ENCODE data around the gene DYRK1B. TPM values are rescaled to one million over a fixed set of nuclear protein-coding genes. Genes with fewer than 3 reads are reported as not detected.

DYRK1B gene
- total RNA-seq, 1 experiment from 2014 or later = 12.2 TPM

GRCh38 chr19:39811064-39811463, 22.9 kb downstream of the DYRK1B start:
- TF ChIP-seq AFF4 (CRISPR knock-in tag; IDR thresholded peaks at IDR 0.05; ENCODE audit: borderline replicate concordance) (no peak), OVOL2 (CRISPR knock-in tag; IDR thresholded peaks at IDR 0.05; ENCODE audit: borderline replicate concordance) (no peak), STAT6 (CRISPR knock-in tag; conservative IDR thresholded peaks at IDR 0.05; ENCODE audit: low read depth) (no peak), USF2 (CRISPR knock-in tag; IDR thresholded peaks at IDR 0.05) (no peak), IRF2 (CRISPR knock-in tag; IDR thresholded peaks at IDR 0.05; ENCODE audit: borderline replicate concordance, low read depth) (no peak), NR2C2 (CRISPR knock-in tag; IDR thresholded peaks at IDR 0.05) (no peak), FOXP1 (CRISPR knock-in tag; IDR thresholded peaks at IDR 0.05; ENCODE audit: borderline replicate concordance) (no peak)
- ATAC-seq (no peak), DNase-seq (ENCODE audit: low spot score) (no peak)
- H3K4me1 Mint-ChIP-seq = no peaks in the 10 kb centered on the region
- POLR2A ChIA-PET = no interaction called here
- peaks cover 6% of the 10 kb centered on the region; the same call in 1 of the 2 replicates for H3K27me3 Mint-ChIP-seq (ENCODE audit: low read depth)
- no peaks in the 10 kb centered on the region; the same call in 1 of the 2 replicates for H3K36me3 Mint-ChIP-seq
- H3K9me3 Mint-ChIP-seq = peaks cover 19% of the 10 kb centered on the region
- H3K4me3 Mint-ChIP-seq = no peak overlapping the region
- CTCF ChIA-PET = no interaction called here
- H3K27ac Mint-ChIP-seq = no peak overlapping the region

GRCh38 chr19:39810424-39810823, 23.5 kb downstream of the DYRK1B start:
- no peak overlapping the region for H3K27ac Mint-ChIP-seq
- peaks cover 19% of the 10 kb centered on the region for H3K9me3 Mint-ChIP-seq
- POLR2A ChIA-PET = no interaction called here
- H3K4me1 Mint-ChIP-seq = no peaks in the 10 kb centered on the region
- H3K27me3 Mint-ChIP-seq (ENCODE audit: low read depth) = peaks cover 6% of the 10 kb centered on the region
- no peaks in the 10 kb centered on the region; the same call in 1 of the 2 replicates for H3K36me3 Mint-ChIP-seq
- CTCF ChIA-PET = interaction anchor here (0.6 kb wide), 1 partner anchor 43 kb away, joined by 7 read pairs; no protein-coding TSS in a partner anchor
- ATAC-seq (no peak), DNase-seq (ENCODE audit: low spot score) (no peak)
- H3K4me3 Mint-ChIP-seq = no peak overlapping the region
- TF ChIP-seq E2F1 (CRISPR knock-in tag; IDR thresholded peaks at IDR 0.05) (no peak), STAT6 (CRISPR knock-in tag; conservative IDR thresholded peaks at IDR 0.05; ENCODE audit: low read depth) (no peak), AR (CRISPR knock-in tag; IDR thresholded peaks at IDR 0.05) (no peak), ZNF263 (CRISPR knock-in tag; IDR thresholded peaks at IDR 0.05; ENCODE audit: low read depth) (no peak), JAZF1 (CRISPR knock-in tag; IDR thresholded peaks at IDR 0.05) (no peak), TEAD1 (CRISPR knock-in tag; IDR thresholded peaks at IDR 0.05) (no peak), ATF6 (CRISPR knock-in tag; IDR thresholded peaks at IDR 0.05) (no peak), SMAD3 (CRISPR knock-in tag; IDR thresholded peaks at IDR 0.05; ENCODE audit: borderline replicate concordance) (no peak), ETV6 (CRISPR knock-in tag; IDR thresholded peaks at IDR 0.05) (no peak), CREB1 (CRISPR knock-in tag; IDR thresholded peaks at IDR 0.05) (no peak), E2F5 (CRISPR knock-in tag; IDR thresholded peaks at IDR 0.05) (no peak)

Data from WTC11 (cell line).